ENCODE results near the gene BOLA1. TPM values are rescaled to one million over a fixed set of nuclear protein-coding genes. Genes with fewer than 3 reads are reported as not detected.
"Not testable (repeated sequence)": the region's sequence is repeated elsewhere in the genome, so short reads cannot be mapped to it uniquely, and the experiment has no call there.

Gene BOLA1
- polyA plus RNA-seq (ENCODE audit: insufficient read length): 14.4 TPM

DNA sequence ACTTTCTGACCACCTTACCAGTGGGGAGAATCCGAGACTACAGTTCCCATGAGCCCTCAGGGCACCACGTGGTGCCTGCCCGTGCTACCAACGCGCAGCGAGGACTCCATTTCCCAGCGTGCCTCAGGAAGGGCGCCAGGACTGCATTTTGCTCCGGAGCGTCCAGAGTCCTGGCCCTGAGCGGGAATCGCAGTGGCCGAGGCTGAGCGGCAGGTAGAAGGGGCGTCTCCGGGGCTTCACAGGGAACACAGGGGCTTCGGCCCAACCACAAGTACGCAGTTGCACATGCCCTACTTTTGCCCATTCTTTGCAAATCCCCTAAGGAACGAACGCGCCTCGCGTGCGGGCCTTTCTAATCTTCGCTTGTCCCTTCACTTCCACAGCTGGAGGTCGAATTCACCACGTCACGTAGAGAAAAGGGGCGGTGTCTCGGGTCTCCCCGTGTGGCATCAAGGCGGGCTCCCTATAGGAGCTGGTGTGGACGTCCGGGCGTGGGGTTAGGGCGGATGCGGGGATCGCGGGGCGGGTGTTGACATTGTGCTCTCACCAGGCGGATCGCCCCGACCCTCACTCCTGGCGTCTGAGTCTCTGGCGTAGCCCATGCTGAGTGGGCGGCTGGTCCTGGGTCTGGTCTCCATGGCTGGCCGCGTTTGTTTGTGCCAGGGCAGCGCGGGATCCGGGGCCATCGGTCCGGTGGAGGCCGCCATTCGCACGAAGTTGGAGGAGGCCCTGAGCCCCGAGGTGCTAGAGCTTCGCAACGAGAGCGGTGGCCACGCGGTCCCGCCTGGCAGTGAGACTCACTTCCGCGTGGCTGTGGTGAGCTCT lies at the start of gene BOLA1:
Gene BOLA1 (plus strand): TSS at position 109 of the 825 bp plus-strand sequence. CDS start 492 bp downstream, at position 601.
- DNase-seq: peak; percentile 95

DNA sequence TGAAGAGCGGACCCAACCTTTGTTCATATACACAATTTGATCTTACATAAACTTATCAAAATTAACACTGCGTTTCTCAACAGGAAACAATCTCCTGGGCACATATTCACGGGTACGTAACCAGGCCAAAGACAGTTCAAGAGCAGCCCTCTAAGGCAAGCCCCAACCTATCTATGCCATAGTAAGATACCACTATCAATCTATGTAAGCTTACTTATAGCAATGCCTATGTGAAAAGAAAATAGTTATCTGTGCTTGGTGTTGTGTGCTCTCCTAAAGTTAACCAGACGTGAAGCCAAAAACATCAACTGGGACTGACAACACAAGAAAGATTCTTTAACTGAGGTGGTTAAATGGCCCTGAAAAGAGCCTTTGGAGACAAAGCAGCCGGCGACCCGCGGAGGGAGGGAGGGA lies 49.4 kb upstream of the BOLA1 start:
- DNase-seq: no peak

DNA sequence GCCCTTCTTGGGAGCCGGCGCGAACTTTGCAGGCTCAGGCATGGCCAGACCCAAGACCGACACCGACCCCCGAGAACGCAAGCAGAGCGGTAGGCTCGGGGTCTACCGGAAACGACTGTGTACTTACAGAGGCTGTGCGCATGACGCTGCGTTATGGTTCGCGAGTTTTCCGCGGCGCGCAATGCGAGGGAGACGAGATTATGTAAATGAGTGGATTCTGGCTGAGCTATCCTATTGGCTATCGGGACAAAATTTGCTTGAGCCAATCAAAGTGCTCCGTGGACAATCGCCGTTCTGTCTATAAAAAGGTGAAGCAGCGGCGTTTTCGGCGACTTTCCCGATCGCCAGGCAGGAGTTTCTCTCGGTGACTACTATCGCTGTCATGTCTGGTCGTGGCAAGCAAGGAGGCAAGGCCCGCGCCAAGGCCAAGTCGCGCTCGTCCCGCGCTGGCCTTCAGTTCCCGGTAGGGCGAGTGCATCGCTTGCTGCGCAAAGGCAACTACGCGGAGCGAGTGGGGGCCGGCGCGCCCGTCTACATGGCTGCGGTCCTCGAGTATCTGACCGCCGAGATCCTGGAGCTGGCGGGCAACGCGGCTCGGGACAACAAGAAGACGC lies 48.5 kb upstream of the BOLA1 start:
- not testable (repeated sequence) for DNase-seq

GRCh38 chr1:149851585-149852213 lies 47.7 kb upstream of the BOLA1 start:
- DNase-seq: not testable (repeated sequence)

GRCh38 chr1:149852263-149852662 lies 47.1 kb upstream of the BOLA1 start:
- DNase-seq: not testable (repeated sequence)

DNA sequence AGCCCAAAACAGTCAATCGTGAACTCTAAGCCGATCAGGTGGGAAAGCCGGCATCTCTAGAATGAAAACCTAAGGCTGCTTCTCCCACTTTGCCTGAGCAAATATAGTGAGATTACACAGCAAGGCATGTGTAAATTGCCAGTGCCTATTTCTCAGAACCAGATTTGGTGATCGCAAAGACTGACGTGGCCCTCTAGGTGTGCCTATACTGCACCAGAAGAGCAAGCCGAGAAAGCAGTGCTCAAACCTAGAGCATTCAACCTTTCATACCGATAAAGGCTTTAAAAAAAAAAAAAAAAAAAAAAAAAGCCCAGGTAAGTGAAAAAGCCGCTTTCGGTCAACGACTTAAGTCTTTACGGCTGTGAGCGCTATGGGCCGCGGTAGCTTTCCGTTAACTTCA lies 39.1 kb upstream of the BOLA1 start:
- not testable (repeated sequence) for DNase-seq

- not testable (repeated sequence) for DNase-seq
These were observed 38.5 kb upstream of the BOLA1 start for GRCh38 chr1:149860684-149861496.

- DNase-seq: not testable (repeated sequence)
These were observed 37.8 kb upstream of the BOLA1 start for GRCh38 chr1:149861497-149862054.

DNA sequence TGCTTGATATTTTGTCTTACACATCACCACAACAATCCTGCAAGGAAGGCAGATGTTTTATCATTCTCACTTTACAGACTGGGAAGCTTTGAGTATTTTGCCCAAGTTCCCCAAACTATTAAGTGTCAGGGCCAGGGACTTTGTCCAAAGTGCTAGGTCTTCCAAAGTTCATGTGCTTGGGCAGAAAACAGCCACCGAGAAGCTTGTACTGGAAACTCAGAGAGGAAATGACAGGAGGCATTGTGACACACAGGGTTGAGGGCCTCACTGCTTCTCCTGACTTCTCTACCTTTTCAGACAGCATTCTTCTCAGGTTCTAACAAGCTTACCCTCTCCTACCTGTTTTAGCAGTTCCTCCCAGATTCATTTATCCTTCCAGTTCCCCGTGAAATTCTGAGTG lies 32.5 kb upstream of the BOLA1 start:
- DNase-seq: not testable (repeated sequence)

DNA sequence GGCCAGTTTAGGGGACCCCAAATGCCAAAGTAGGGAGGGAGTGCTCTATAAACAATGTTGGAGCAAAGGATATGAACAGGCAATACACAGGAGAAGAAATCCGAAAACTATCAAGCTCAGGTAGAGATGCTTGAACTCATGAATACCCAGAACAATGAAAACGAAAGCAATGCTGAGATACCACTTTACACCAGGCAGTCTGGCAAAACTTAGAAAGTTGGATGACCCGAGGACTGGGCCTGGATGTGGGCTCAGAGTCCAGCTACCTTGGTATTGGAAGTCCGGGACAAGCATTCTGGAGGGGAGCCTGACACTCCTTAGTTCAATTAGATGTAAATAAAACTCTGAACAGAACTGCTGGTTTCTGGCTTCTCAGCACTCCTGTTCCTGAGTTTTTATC lies 26.3 kb upstream of the BOLA1 start:
- not testable (repeated sequence) for DNase-seq

DNA sequence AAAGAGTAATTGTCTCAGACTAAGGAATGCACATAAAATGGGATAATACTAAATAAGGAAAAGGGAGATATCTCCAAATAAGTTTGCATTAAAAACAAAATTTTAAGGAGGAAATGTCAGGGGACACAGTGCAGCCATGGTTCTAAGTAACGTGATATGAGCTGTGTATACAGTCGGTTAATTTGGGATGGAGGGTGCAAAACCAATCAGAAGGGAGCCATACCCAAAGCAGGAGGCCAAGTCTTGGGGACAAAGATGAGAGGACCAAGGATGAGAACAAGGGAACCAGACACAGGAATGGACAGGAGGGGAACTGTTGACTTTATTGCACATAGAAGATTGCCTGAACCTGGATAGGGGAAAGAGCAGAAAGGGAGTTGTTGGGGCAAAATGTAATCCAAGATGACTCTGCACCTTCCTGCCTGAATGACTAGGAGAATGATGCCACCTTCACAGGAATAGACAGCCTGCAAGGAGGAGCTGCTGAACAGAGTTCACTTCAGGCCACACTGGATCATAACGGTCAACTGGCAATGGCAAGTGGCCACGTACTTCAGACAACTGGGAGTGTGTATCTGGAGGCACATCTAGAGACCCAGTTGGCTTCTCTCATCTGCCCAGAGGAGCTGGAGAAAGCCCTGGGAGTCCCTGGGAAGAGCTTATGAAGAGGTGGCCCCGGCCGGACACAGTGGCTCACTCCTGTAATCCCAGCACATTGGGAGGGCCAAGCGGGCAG lies 22.0 kb upstream of the BOLA1 start:
- no peak for DNase-seq

DNA sequence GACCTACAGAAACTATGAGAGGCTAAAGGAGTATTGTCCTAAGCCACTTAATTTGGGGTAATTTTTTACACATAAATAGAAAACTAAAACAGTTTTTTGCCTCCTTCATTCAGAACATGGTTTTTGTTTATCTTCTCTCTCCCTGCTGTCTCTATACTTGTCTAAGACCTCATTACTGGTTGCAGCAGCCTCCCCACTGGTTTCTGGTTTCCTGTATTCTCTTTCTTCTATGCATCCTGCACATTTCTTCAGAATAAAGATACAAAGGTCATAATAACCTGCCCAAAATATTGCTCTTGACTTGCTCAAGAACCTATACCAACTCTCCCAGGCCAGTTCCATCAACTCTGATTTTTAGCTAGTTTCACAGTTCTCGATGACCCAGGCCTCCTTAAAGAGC lies 19.8 kb upstream of the BOLA1 start:
- no peak for DNase-seq

DNA sequence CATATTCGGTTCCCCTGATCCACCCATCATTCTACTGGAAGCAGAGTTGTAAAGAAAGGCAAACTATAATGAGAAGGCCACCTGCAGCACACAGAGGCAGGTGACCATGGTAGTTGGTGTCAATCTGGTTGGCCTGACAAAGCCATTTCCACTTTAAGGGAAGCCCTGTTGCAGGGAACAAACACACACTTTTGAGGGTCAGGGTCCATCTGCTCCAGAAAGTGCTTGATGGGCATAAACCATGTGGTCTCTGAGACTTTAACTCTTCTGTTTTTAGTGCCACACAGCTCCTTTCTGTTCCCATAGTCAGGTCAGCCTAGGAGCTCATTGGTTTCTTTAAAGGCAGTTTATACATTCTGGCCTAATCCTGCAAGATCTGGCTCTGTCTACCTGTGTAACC lies 17.5 kb upstream of the BOLA1 start:
- no peak for DNase-seq

GRCh38 chr1:149883598-149884247 lies 15.6 kb upstream of the BOLA1 start:
- DNase-seq: no peak

- DNase-seq: peak; percentile 53
These were observed 14.7 kb upstream of the BOLA1 start for GRCh38 chr1:149884433-149885338.

DNA sequence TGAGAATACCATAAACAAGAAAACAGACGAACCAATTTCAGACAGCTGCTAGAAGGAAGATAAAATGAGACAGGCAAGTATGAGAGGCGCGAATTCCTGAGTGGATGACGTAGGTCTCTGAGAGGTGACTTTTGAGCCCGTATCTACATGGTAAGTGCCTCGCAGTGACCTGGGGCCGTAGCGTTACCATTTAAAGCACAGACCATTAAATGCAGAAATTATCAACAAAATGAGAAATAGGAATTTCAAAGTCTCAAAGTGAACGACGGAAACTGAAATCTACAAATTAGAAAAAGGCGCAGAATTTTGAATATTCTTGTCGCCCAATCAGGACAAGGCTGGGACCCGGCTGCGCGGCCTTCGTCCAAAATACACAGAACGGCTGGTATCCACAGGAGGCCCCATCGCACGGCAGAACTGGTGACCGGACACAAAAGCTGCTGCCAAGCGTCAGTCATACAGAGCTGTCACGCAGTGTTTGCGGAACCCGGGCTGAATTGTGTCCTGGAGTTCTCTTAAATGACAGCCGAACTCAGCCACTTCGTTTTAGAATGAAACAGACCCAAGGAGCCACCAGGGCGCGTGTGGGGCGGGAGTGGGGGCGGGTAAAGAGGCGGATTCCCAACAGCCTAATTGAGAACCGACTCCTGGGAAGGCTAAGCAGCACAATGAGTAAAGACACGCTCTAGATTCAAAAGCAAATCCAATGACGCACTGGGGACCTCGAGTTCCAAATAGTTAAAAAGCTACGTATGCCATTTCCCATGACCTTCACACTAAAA lies 13.8 kb upstream of the BOLA1 start:
- peak; percentile 88 for DNase-seq

DNA sequence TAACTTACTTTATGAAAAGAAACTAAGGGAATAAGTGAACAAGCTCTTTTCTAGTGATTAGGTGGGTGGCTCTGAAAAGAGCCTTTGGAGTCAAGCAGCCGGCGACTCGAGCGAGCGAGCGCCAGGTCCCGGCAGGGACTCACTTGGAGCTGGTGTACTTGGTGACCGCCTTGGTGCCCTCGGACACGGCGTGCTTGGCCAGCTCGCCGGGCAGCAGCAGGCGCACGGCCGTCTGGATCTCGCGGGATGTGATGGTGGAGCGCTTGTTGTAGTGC lies 13.3 kb upstream of the BOLA1 start:
- DNase-seq: not testable (repeated sequence)

DNA sequence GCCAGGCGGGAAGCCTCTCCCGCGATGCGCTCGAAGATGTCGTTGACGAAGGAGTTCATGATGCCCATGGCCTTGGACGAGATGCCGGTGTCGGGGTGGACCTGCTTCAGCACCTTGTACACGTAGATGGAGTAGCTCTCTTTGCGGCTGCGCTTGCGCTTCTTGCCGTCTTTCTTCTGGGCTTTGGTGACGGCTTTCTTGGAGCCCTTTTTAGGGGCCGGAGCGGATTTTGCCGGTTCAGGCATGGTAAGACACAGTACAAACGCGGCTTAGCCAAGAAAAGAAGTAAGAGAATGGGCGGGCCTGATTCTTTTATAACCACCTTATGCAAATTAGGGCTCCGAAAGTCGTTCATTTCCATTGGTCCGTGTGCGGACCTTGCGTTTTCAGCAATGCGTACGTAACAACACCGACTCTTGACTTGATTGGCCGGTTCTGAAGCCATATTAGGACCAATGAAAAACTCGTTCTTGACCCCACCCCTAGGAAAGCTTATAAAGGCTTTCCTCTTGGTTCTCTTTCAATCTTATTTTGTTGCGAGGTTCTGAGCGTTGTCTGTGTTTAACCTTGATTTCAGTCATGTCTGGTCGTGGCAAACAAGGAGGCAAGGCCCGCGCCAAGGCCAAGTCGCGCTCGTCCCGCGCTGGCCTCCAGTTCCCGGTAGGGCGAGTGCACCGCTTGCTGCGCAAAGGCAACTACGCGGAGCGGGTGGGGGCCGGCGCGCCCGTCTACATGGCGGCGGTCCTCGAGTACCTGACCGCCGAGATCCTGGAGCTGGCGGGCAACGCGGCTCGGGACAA lies 12.8 kb upstream of the BOLA1 start:
- DNase-seq: peak; percentile 96

GRCh38 chr1:149887196-149887455 lies 12.2 kb upstream of the BOLA1 start:
- not testable (repeated sequence) for DNase-seq

Data from hindlimb muscle (tissue), 1 donor.